ENCODE results near the gene FAM193B.

DNA sequence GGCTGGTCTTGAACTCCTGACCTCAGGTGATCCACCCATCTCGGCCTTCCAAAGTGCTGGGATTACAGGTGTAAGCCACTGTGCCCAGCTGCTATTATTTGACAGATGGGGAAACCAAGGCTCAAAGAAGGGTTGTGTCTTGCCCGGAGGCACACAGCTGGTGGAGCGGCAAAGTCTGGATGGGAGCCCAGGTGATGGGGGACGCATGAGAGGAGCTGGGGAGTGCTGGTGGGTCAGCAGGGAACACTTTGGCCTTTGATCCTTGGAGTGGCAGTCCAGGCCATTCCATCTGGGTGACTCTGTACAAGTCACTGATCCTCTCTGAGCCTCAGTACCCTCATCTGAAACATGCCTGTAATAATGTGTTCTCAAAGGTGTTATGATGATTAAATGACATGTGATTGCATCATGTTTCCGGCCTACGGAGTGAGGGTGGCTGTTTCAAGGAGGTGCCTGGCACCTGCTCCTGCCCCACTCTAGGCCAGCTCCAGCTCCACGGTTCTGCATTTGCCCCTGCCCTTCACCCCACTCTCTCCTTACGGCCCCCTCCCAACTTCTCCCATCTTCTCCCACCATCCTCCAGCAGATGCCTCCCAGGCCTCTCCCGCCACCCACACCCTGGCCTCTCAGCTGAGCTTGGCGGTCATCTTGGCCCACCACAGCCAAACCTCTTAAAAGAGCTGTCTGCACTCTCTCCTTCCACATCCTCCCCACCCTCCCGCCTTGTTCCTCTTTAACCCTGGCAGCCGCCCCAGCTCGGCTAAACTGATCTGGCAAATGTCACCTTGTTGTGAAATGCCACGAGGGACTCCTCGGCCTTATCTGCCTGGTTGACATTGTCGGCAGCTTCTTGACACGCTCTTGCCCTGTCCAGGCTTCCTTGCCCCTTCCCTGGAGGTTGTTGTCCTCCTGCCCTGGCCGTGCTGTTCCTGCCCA lies 75.4 kb downstream of the FAM193B start:
- no peak for TF ChIP-seq ZNF274 (IDR thresholded peaks at IDR 0.05; ENCODE audit: low read depth, low read length)
- no peak for TF ChIP-seq SUZ12 (IDR thresholded peaks at IDR 0.05; ENCODE audit: extremely low read depth, insufficient read depth, insufficient read length)

Data from NT2/D1 (cell line).